ENCODE data around the gene CDH4.

DNA sequence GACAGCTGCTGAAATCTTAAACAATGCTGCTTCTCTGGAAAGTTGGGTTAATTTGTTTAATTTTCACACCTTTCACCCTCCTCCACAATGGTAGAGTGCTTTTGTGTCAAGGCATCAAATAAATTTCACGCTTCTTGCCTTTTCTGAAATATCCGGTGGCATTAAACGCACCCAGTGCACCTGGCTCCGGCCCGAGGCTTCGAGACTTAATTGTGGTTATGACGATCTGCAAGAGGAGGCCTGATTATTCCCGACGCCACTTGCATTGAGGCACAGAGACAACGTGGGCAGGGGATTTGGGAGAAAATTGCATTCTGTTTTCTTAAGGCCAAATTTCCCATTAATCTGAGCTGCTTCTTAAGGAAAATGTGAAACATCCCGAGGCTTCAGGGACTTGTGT is 152.2 kb downstream of the CDH4 start:
- TF ChIP-seq POLR2A (IDR thresholded peaks at IDR 0.05), result no peak
- TF ChIP-seq, protein P1, sequence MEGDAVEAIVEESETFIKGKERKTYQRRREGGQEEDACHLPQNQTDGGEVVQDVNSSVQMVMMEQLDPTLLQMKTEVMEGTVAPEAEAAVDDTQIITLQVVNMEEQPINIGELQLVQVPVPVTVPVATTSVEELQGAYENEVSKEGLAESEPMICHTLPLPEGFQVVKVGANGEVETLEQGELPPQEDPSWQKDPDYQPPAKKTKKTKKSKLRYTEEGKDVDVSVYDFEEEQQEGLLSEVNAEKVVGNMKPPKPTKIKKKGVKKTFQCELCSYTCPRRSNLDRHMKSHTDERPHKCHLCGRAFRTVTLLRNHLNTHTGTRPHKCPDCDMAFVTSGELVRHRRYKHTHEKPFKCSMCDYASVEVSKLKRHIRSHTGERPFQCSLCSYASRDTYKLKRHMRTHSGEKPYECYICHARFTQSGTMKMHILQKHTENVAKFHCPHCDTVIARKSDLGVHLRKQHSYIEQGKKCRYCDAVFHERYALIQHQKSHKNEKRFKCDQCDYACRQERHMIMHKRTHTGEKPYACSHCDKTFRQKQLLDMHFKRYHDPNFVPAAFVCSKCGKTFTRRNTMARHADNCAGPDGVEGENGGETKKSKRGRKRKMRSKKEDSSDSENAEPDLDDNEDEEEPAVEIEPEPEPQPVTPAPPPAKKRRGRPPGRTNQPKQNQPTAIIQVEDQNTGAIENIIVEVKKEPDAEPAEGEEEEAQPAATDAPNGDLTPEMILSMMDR (IDR thresholded peaks at IDR 0.05), result no peak
